ENCODE measurements around the gene MMGT1.
"Not testable (repeated sequence)": the region's sequence is repeated elsewhere in the genome, so short reads cannot be mapped to it uniquely, and the experiment has no call there.

The MMGT1 gene

DNA sequence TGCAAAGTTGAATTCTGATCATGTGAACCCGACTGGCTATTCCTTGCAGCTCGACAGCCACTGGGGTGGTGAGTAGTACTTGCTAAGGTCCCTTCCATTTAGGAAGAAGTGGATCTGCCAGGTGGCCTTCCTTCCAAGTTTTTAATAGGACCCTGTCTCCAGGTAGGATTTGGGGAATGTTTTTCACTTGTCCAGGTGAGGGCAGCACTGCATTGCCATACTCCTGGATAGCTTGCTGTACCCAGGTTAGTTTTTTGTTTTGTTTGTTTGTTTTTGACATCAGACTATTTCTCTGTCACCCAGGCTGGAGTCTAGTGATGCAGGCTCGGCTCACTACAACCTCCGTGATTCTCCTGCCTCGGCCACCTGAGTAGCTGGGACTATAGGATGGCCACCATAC lies 50.4 kb downstream of the MMGT1 start:
- no peak for DNase-seq (ENCODE audit: low read depth in 2 of 2)

DNA sequence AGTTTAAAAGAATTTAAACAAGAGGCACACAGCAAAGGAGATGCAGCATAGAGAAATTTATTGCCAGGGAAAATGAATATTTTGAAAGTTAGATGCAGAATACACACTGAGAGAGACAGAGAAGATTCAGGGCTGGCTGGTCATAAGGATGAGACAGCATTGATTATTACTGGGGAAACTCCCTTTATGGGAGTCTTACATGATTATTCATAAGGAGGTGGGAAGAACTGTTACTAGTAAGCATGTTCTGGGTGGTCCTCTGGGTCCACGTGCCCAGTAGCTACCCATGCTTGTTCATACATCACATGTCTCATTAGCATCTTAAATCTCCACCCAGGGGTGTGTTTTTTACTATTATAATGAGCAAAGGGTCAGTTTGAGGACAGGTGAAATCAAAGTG lies 53.3 kb downstream of the MMGT1 start:
- not testable (repeated sequence) for DNase-seq (ENCODE audit: low read depth in 2 of 2)

DNA sequence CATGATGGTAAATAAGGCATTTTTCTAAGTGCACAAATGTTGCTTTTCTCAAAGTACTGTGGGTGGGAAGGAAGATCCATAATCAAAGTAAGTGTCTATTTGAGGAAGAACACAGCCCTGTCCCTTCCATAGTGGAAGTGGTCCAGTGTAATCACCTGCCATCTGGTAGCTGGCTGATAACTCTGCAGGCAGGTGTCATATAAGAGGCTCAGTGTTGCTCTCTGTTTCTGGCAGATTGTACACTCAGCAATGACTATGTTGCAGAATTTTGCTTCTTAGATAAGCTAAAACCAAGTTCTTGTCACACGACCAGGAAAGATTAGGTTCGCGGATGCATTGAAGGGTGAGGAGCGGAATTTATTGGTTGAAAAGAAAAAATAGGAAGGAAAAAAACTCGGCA lies 59.4 kb downstream of the MMGT1 start:
- DNase-seq (ENCODE audit: low read depth in 2 of 2): no peak
